ENCODE results near the gene FHOD3.

The FHOD3 gene

GRCh38 chr18:36772241-36772723, 474.8 kb downstream of the FHOD3 start:
- Histone ChIP-seq H3K36me3 (replicated peaks) (no peaks in the 10 kb centered on the region), H3K27me3 (replicated peaks) (no peaks in the 10 kb centered on the region), H3K4me3 (ENCODE audit: low read depth, low read length) (no peak overlapping the region), H3K27ac (no peak overlapping the region)
- in situ Hi-C loops (cut with HindIII; ENCODE audit: low pct_ligation_motif_present, low sequenced_read_pairs), result no loop called here
- no peak for TF ChIP-seq CTCF (IDR thresholded peaks at IDR 0.05; ENCODE audit: low read depth, low read length, missing control alignments)
- no peak for DNase-seq

- DNase-seq, result no peak
- Histone ChIP-seq H3K27ac (no peak overlapping the region), H3K4me3 (ENCODE audit: low read depth, low read length) (no peak overlapping the region), H3K36me3 (replicated peaks) (peaks cover 3% of the 10 kb centered on the region), H3K27me3 (replicated peaks) (no peaks in the 10 kb centered on the region)
- TF ChIP-seq CTCF (IDR thresholded peaks at IDR 0.05; ENCODE audit: low read depth, low read length, missing control alignments), result no peak
- in situ Hi-C loops (cut with HindIII; ENCODE audit: low pct_ligation_motif_present, low sequenced_read_pairs), result no loop called here
Observed at GRCh38 chr18:36775396-36775795, 477.9 kb downstream of the FHOD3 start.

- no peak for TF ChIP-seq CTCF (IDR thresholded peaks at IDR 0.05; ENCODE audit: low read depth, low read length, missing control alignments)
Observed at GRCh38 chr18:36776650-36777049, 479.1 kb downstream of the FHOD3 start.

GRCh38 chr18:36777566-36777965, 480.1 kb downstream of the FHOD3 start:
- Histone ChIP-seq H3K27ac (no peak overlapping the region), H3K4me3 (ENCODE audit: low read depth, low read length) (no peak overlapping the region), H3K36me3 (replicated peaks) (peaks cover 3% of the 10 kb centered on the region), H3K27me3 (replicated peaks) (no peaks in the 10 kb centered on the region)
- no peak for TF ChIP-seq CTCF (IDR thresholded peaks at IDR 0.05; ENCODE audit: low read depth, low read length, missing control alignments)
- in situ Hi-C loops (cut with HindIII; ENCODE audit: low pct_ligation_motif_present, low sequenced_read_pairs), result no loop called here
- no peak for DNase-seq

More at GRCh38 chr18:36776650-36777049, 479.1 kb downstream of the FHOD3 start:
- Histone ChIP-seq H3K27me3 (replicated peaks) (no peaks in the 10 kb centered on the region), H3K36me3 (replicated peaks) (peaks cover 3% of the 10 kb centered on the region), H3K27ac (no peak overlapping the region), H3K4me3 (ENCODE audit: low read depth, low read length) (no peak overlapping the region)
- no peak for DNase-seq
- in situ Hi-C loops (cut with HindIII; ENCODE audit: low pct_ligation_motif_present, low sequenced_read_pairs), result no loop called here

GRCh38 chr18:36780748-36781147, 483.2 kb downstream of the FHOD3 start:
- no peak for TF ChIP-seq CTCF (IDR thresholded peaks at IDR 0.05; ENCODE audit: low read depth, low read length, missing control alignments)
- H3K4me3 ChIP-seq (ENCODE audit: low read depth, low read length), result no peak overlapping the region
- no peak for DNase-seq

GRCh38 chr18:36782710-36783109, 485.2 kb downstream of the FHOD3 start:
- H3K27ac ChIP-seq, result no peak overlapping the region
- in situ Hi-C loops (cut with HindIII; ENCODE audit: low pct_ligation_motif_present, low sequenced_read_pairs), result no loop called here

More at GRCh38 chr18:36780748-36781147, 483.2 kb downstream of the FHOD3 start:
- Histone ChIP-seq H3K36me3 (replicated peaks) (peaks cover 3% of the 10 kb centered on the region), H3K27me3 (replicated peaks) (no peaks in the 10 kb centered on the region), H3K27ac (no peak overlapping the region)
- in situ Hi-C loops (cut with HindIII; ENCODE audit: low pct_ligation_motif_present, low sequenced_read_pairs), result no loop called here

More at GRCh38 chr18:36782710-36783109, 485.2 kb downstream of the FHOD3 start:
- no peak for DNase-seq
- no peak for TF ChIP-seq CTCF (IDR thresholded peaks at IDR 0.05; ENCODE audit: low read depth, low read length, missing control alignments)
- Histone ChIP-seq H3K36me3 (replicated peaks) (peaks cover 3% of the 10 kb centered on the region), H3K27me3 (replicated peaks) (no peaks in the 10 kb centered on the region), H3K4me3 (ENCODE audit: low read depth, low read length) (no peak overlapping the region)

Measured in brain microvascular endothelial cell (primary cell).